Right ventricle myocardium inferior (tissue), 1 donor: ENCODE measurements around the gene SLC38A4. TPM values are rescaled to one million over a fixed set of nuclear protein-coding genes. Genes with fewer than 3 reads are reported as not detected.

Experiments
- ATAC-seq: fragments of 200-7000 bp; cut with Tn5 transposase; one replicate; pipeline ENCODE4 v1.9.1; 2020; ENCODE audit warnings: mild to moderate bottlenecking, moderate library complexity
- DNase-seq: peaks from one replicate; pipeline ENCODE4 v3.0.0; 2021; ENCODE audit errors: missing footprints
- intact Hi-C: fragments of 100-400 bp; cut with DNase I; formaldehyde crosslinking; loops from one replicate; pipeline ENCODE4 v1.11.0; 2022
- total RNA-seq: library from RNA; stranded (reverse); fragmentation: NEBNext Ultra II Directional; extraction: Animal tissue kit (Norgen Biotek cat#: 25700); gene quantifications from one replicate; pipeline ENCODE4 v1.2.1, GENCODE V29; 2021
- donor health status: DM: no; HTN: yes; CAD: no; lungs with severe emphysema.

SLC38A4 gene
- total RNA-seq, 1 donor from 2014 or later = 2.8 TPM

GRCh38 chr12:46830731-46831334, 5.0 kb upstream of the SLC38A4 start:
- intact Hi-C loops = loop anchor here (5.0 kb wide), 2 partner anchors 81 to 154 kb away; no protein-coding TSS in a partner anchor
- no peak for DNase-seq
- ATAC-seq = peak; percentile 65

DNA sequence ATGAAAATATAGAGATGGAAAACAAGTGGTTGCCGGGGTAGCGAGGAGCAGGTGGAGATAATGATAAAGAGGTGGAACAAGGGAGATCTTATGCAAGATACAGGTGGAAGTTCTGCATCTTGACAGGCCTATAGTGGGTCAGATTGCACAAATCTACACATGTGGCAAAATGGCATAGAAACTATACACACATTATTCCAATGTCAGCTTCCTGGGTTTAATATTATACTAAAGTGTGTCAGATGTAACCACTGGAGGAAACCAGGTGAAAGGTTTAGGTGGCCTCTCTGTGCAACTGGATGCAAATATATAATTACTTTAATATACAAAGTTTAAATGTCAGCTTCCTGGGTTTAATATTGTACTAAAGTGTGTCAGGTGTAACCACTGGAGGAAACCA, 1.1 kb downstream of the SLC38A4 start:
- intact Hi-C loops = loop anchor here (10.0 kb wide), 1 partner anchor 110 kb away; no protein-coding TSS in a partner anchor
- no peak for ATAC-seq
- no peak for DNase-seq

GRCh38 chr12:46818642-46819041, 7.2 kb downstream of the SLC38A4 start:
- ATAC-seq = no peak
- intact Hi-C loops = no loop called here

DNA sequence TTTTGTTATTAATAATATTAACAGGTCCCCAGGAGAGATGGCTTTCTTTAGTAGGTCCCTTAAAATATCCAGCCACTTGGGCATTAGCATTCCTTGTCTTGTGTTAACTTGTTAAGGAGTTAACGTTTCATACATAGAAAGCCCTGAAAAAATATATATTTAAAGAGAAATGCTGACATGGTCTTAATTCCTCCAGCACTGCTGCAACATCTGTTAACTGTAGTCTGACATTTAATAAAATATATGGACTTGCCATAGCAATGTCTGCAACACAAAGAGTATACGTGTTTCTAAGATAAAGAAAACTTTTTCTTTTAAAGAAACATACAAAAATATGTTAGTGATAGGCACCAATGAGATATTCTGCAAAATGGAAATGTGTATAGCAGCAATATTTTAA, 10.0 kb downstream of the SLC38A4 start:
- no peak for ATAC-seq

More at GRCh38 chr12:46818642-46819041, 7.2 kb downstream of the SLC38A4 start:
- no peak for DNase-seq

DNA sequence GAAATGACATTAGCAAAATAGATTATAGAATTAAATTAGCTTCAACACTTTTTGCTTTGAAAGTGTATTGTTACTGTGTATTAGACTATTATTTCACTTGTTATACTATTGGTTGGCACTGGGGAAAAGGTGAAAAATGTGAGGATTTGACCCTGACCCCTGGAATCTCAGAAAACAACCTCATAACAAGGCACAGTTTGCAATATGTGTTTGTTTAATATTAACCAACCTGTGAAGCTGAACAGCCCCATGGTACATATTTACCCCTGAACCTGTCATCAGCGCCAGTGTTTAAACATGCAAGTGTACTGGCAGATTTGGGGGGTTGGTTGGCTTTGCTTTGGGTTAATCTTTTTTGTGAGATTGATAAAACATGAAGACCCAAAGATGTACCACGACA, 11.7 kb downstream of the SLC38A4 start:
- ATAC-seq (no peak), DNase-seq (no peak)
- intact Hi-C loops = no loop called here

More for the DNA sequence above, 10.0 kb downstream of the SLC38A4 start:
- DNase-seq = no peak
- intact Hi-C loops = no loop called here

- ATAC-seq (no peak), DNase-seq (no peak)
- intact Hi-C loops = no loop called here
Measured at GRCh38 chr12:46811185-46811584, 14.6 kb downstream of the SLC38A4 start.

DNA sequence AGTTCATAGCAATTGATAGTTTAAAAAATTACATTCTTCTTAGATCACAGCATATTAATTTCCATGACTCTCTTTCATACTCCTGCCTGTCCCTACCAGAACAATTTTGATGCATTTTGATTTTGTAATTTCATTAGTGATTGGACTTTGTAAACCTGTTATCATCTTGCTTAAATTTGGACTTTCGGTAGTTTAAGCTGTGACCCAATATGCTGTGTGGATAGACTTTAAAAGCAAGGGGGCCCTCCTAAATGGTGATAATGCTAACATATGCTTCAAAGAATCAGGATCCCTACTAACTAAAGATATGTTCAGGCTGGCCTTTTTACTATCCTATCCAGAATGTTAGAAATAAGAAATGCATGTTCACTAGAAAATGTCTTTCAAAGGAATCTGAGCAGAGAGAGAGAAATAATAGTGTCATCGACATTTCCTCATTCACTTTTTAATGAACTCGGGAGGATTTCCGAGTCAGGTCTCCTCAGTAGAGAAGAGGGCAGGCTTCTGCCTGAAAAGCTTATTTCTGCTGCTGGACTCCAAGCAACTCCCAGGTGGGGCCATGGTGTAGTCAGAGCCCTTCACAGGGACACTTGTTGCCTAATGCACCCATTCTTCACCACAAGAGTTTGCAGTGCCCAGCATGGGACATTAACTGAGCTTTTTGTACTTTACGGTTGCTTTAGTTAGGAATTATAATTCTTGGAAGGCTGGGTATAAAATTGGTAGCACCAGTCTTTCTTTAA, 16.7 kb downstream of the SLC38A4 start:
- no peak for DNase-seq
- ATAC-seq = no peak
- intact Hi-C loops = no loop called here

- ATAC-seq (no peak), DNase-seq (no peak)
- intact Hi-C loops = no loop called here
Measured at GRCh38 chr12:46808317-46808716, 17.5 kb downstream of the SLC38A4 start.

DNA sequence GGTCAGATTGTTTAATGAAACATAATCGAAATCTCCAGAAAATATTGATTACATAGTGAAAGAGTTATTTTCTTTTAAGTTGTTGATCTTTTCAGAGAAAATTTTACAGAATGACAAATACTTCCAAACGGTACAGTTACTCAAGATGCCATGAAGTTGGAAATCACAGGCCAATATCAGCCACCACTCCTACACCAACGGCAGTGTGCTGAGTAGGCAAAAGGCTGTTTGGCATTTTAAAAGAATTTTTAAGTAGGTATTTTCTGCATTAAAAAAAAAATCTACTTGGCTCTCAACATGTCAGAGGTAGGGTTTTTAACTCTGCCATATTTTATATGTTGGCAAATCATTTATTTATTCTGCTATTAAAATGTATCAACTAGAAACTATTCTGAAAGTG, 21.7 kb downstream of the SLC38A4 start:
- DNase-seq (no peak), ATAC-seq (no peak)
- intact Hi-C loops = no loop called here

DNA sequence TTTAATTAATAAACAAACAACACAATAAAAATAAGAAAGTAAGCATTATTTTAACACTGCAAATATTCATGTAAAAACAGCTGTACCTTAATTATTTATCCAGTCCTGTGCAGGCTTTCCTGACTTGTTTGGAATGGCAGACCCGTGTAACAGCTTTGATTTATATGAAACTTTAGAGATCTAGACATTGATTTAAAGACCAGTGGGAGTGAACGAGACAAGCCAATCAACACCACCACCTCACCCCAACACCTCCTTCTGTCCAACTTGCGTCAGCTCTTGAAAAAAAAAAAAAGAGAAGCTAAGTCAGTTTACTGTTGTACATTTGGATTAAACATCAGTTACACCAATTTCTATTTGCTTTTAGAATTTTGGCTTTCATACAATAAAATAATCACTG, 22.3 kb downstream of the SLC38A4 start:
- intact Hi-C loops = no loop called here
- DNase-seq (no peak), ATAC-seq (no peak)

DNA sequence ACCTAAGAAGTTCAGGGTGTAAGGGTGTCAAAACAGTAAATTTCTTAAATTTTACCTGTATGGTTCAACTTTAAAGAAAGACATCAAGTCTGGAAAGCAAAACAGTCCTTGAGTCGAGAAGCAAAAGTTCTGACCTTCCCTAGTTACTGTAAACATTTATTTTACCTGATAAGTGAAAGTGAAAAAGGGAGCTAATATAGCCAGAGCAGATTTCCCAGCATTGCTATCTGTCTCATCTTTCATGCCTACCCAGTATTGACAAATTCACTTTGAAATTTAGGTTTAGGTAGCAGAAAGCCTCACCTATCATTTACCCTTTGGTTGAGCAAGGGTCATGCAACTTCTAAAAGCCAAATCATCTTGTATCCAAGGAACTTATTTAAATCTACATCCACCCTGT, 24.5 kb downstream of the SLC38A4 start:
- intact Hi-C loops = no loop called here
- no peak for ATAC-seq

GRCh38 chr12:46800160-46800559, 25.6 kb downstream of the SLC38A4 start:
- intact Hi-C loops = no loop called here
- no peak for ATAC-seq
- no peak for DNase-seq

More for the DNA sequence above, 24.5 kb downstream of the SLC38A4 start:
- DNase-seq = no peak

- no peak for DNase-seq
- no peak for ATAC-seq
- intact Hi-C loops = no loop called here
Measured at GRCh38 chr12:46798648-46799047, 27.1 kb downstream of the SLC38A4 start.

GRCh38 chr12:46798056-46798455, 27.7 kb downstream of the SLC38A4 start:
- DNase-seq (no peak), ATAC-seq (no peak)
- intact Hi-C loops = no loop called here

DNA sequence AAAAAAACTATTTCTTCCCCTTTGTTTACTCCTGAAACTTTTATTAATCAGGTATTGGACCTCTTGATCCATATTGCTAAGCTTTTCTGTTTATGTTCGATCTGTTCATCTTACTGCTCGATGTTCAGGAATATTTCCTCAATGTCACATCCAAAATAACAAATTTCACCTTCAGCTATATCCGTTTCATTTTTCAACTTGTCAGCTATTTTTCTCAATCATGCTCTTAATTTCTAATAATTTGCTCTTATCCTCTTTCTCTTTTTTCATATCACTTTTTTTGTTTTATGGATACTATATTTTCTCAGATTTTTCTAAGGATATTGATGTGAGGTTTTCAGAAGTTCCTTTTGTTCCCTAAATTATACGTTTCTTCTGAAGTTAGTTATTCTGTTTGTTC, 29.8 kb downstream of the SLC38A4 start:
- intact Hi-C loops = no loop called here
- DNase-seq = no peak
- no peak for ATAC-seq

DNA sequence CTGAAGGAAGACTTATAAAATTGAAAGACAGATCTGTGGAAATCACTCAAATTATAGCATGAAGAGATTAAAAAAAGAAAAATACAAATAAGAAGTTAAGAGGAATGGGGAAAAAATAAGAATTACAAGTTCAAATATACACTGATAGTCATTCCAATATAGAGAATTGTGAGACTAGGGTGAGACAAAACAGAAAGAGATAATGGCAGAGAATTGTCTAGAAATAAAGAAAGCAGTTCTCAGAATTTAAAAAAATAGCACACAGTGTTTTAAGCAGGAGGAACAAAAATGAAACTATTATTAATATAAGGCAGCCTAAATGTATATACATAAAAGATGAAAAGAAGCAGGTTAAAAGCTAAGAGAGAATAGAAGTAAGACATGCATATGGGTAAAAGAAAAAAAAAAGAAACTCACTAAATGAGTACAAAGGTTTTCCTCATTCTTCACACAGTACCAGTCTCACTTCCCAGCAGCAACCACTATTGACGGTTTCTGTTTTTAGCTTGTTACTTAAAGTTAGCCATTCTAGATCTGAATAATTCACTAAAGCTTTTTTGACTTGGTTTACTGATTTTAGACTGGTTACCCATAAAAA, 31.1 kb downstream of the SLC38A4 start:
- ATAC-seq (no peak), DNase-seq (no peak)
- intact Hi-C loops = no loop called here

- ATAC-seq (no peak), DNase-seq (no peak)
- intact Hi-C loops = no loop called here
Measured at GRCh38 chr12:46792925-46793324, 32.9 kb downstream of the SLC38A4 start.

GRCh38 chr12:46790066-46790465, 35.7 kb downstream of the SLC38A4 start:
- DNase-seq = no peak
- no peak for ATAC-seq

DNA sequence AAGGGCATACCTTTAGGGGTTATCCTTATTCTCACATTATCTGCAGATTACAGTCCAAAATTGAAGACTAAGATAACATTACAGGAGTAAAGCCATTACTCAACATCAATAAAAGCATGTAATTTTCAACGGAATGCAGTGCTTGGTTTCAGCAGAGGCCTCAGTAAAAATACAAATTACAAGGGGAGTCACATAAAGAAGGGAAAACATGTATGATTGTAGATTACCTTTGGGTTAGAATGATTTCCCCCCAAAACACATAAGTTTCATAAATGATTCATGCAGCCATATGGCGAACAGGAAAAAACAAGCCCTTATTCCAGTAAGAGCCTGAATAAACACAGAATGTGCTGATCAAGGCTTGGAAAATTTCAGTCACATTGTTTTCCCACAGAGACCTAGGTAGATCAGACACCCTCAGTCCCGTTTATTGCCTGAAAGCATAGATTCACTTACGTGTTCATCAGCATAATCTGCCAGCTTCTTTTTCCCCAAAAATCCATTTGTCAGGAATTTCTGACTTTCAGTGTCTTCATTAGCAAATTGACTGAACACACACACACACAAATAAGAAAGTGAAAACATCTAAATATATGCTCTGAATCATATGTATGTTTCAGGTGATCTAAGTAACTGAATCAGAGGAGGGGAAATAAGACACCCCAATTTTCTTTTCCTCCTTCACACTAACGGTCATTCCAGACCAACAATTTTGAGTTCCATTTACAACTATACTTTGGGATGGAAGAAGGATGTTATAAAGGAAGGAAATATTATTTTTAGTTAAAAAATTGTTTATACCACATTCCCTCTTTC, 37.5 kb downstream of the SLC38A4 start:
- no peak for DNase-seq
- ATAC-seq = no peak
- intact Hi-C loops = no loop called here

More at GRCh38 chr12:46790066-46790465, 35.7 kb downstream of the SLC38A4 start:
- intact Hi-C loops = no loop called here
